H1 (cell line): ENCODE results near the gene OTOP3. TPM values are rescaled to one million over a fixed set of nuclear protein-coding genes. Genes with fewer than 3 reads are reported as not detected.

Experiments
- CTCF ChIA-PET: fragments of 300-600 bp; sonication (Branson Sonifier 250); formaldehyde crosslinking; loops from one replicate; lab custom pipeline; 2021; ENCODE audit not compliant: partially characterized antibody; lab: Charles Lee
- POLR2A ChIA-PET: fragments of 300-600 bp; sonication (Branson Sonifier 250); formaldehyde crosslinking; loops from one replicate; lab custom pipeline; 2021; ENCODE audit warnings: inconsistent platforms; ENCODE audit not compliant: partially characterized antibody; lab: Charles Lee
- DNase-seq, 2 experiments: peaks; one replicate each; pipeline versions ENCODE4 v3.0.0 to v3.0.0-alpha.2; 2010 to 2022; ENCODE audit warnings: low spot score in 2 of 2, low read depth in 1 of 2, mixed read lengths in 1 of 2
- FAIRE-seq: peaks from 2 replicates; lab custom pipeline; 2011; peaks lifted over from hg19 to GRCh38; lab: Jason Lieb, UNC
- H2AFZ ChIP-seq: 2 replicates; pipeline ENCODE4 v1.8.1; 2012; ENCODE audit warnings: low read length, inconsistent platforms
- H2AK5ac ChIP-seq: 2 replicates; pipeline ENCODE4 v1.6.1; 2013; ENCODE audit warnings: low read depth, low read length
- H2BK120ac ChIP-seq: replicated peaks from 2 replicates; pipeline ENCODE3; 2013; ENCODE audit warnings: low read depth, low read length, inconsistent platforms
- H2BK12ac ChIP-seq: 2 replicates; pipeline ENCODE4 v1.6.1; 2013; ENCODE audit warnings: low read depth, low read length
- H2BK15ac ChIP-seq: 2 replicates; pipeline ENCODE4 v1.6.1; 2013; ENCODE audit warnings: low read length
- H2BK20ac ChIP-seq: 2 replicates; pipeline ENCODE4 v1.6.1; 2013; ENCODE audit warnings: low read length
- H2BK5ac ChIP-seq: 2 replicates; pipeline ENCODE4 v1.6.1; 2013; ENCODE audit warnings: low read depth, low read length
- H3K14ac ChIP-seq: 2 replicates; pipeline ENCODE4 v1.6.1; 2013; ENCODE audit warnings: inconsistent platforms; ENCODE audit not compliant: insufficient read length
- H3K18ac ChIP-seq: 2 replicates; pipeline ENCODE4 v1.6.1; 2013; ENCODE audit warnings: low read length; ENCODE audit errors: extremely low read depth
- H3K23ac ChIP-seq: 2 replicates; pipeline ENCODE4 v1.6.1; 2013; ENCODE audit warnings: inconsistent platforms; ENCODE audit not compliant: insufficient read length
- H3K23me2 ChIP-seq: 2 replicates; pipeline ENCODE4 v1.6.1; 2013; ENCODE audit warnings: low read depth, low read length
- H3K27ac ChIP-seq: 2 replicates; pipeline ENCODE4 v1.6.1; 2011; ENCODE audit warnings: low read depth, low read length, inconsistent platforms
- H3K27me3 ChIP-seq, 4 experiments: replicated peaks in 1 of 4; 1 replicate in 1 of 4; 2 replicates in 3 of 4; pipeline versions ENCODE4 v1.6.1 to v1.8.1; 2011 to 2013; ENCODE audit warnings: low read length in 3 of 4, mild to moderate bottlenecking in 3 of 4, inconsistent platforms in 2 of 4, mixed read lengths in 2 of 4, moderate library complexity in 1 of 4; ENCODE audit not compliant: control insufficient read depth in 3 of 4, insufficient read depth in 3 of 4; ENCODE audit errors: extremely low read depth in 1 of 4
- H3K36me3 ChIP-seq, 4 experiments: 2 replicates each; pipeline versions ENCODE4 v1.6.1 to v1.8.1; 2011 to 2013; ENCODE audit warnings: mild to moderate bottlenecking in 4 of 4, low read length in 3 of 4, moderate library complexity in 2 of 4, control low read depth in 1 of 4, inconsistent platforms in 1 of 4; ENCODE audit not compliant: insufficient read depth in 4 of 4, control insufficient read depth in 2 of 4
- H3K4ac ChIP-seq: replicated peaks from 2 replicates; pipeline ENCODE3; 2013; ENCODE audit warnings: low read length, low read depth, mixed read lengths, inconsistent platforms; ENCODE audit not compliant: insufficient read length
- H3K4me1 ChIP-seq, 4 experiments: replicated peaks in 1 of 4; 1 replicate in 1 of 4; 2 replicates in 3 of 4; pipeline versions ENCODE4 v1.6.1 to v1.8.1; 2011 to 2013; ENCODE audit warnings: low read length in 3 of 4, inconsistent platforms in 2 of 4, mixed read lengths in 1 of 4; ENCODE audit not compliant: insufficient read depth in 4 of 4, control insufficient read depth in 3 of 4
- H3K4me2 ChIP-seq, 2 experiments: 2 replicates each; pipeline versions ENCODE4 v1.6.1 to v1.8.1; 2011 to 2013; ENCODE audit warnings: low read depth in 2 of 2, low read length in 2 of 2, control low read depth in 1 of 2, inconsistent platforms in 1 of 2, mild to moderate bottlenecking in 1 of 2; ENCODE audit not compliant: insufficient read depth in 1 of 2
- H3K4me3 ChIP-seq, 4 experiments: fragments of 200-600, 300-600 bp in 1 of 4; sonication (generic), shearing (Covaris generic), sonication (Bioruptor Twin) in 1 of 4; 2 replicates each; pipeline versions ENCODE4 v1.5.1 to v1.8.1; 2011 to 2016; ENCODE audit warnings: low read length in 4 of 4, low read depth in 3 of 4, control low read depth in 2 of 4, inconsistent platforms in 2 of 4, mild to moderate bottlenecking in 2 of 4, mixed read lengths in 1 of 4, moderate library complexity in 1 of 4; ENCODE audit not compliant: insufficient read depth in 2 of 4; ENCODE audit errors: extremely low read depth in 1 of 4
- H3K56ac ChIP-seq: replicated peaks from 2 replicates; pipeline ENCODE3; 2013; ENCODE audit warnings: low read depth, mild to moderate bottlenecking, mixed read lengths, low read length, inconsistent platforms; ENCODE audit not compliant: insufficient read length
- H3K79me1 ChIP-seq: 2 replicates; pipeline ENCODE4 v1.6.1; 2013; ENCODE audit warnings: low read depth, low read length, control low read depth
- H3K79me2 ChIP-seq, 2 experiments: 2 replicates each; pipeline versions ENCODE4 v1.6.1 to v1.8.1; 2012 to 2013; ENCODE audit warnings: low read length in 2 of 2, mild to moderate bottlenecking in 2 of 2, inconsistent platforms in 1 of 2; ENCODE audit not compliant: insufficient read depth in 2 of 2, control insufficient read depth in 1 of 2
- H3K9ac ChIP-seq, 4 experiments: replicated peaks in 1 of 4; 1 replicate in 1 of 4; 2 replicates in 3 of 4; pipeline versions ENCODE4 v1.6.1 to v1.8.1; 2011 to 2013; ENCODE audit warnings: low read depth in 3 of 4, low read length in 3 of 4, control low read depth in 2 of 4, mild to moderate bottlenecking in 2 of 4, moderate library complexity in 2 of 4, inconsistent platforms in 1 of 4; ENCODE audit errors: extremely low read depth in 1 of 4
- H3K9me3 ChIP-seq, 2 experiments: 2 replicates each; pipeline versions ENCODE4 v1.6.1 to v1.8.1; 2012 to 2013; ENCODE audit warnings: mild to moderate bottlenecking in 2 of 2, moderate library complexity in 2 of 2, control low read depth in 1 of 2, inconsistent platforms in 1 of 2, low read depth in 1 of 2, low read length in 1 of 2, mixed read lengths in 1 of 2; ENCODE audit not compliant: insufficient read depth in 2 of 2
- H4K20me1 ChIP-seq, 2 experiments: replicated peaks in 1 of 2; 2 replicates each; pipeline versions ENCODE3 to v1.8.1; 2011 to 2013; ENCODE audit warnings: inconsistent platforms in 2 of 2, low read length in 2 of 2, mild to moderate bottlenecking in 1 of 2; ENCODE audit not compliant: insufficient read depth in 2 of 2, control insufficient read depth in 1 of 2
- H4K5ac ChIP-seq: 2 replicates; pipeline ENCODE4 v1.6.1; 2013; ENCODE audit warnings: low read length, low read depth, mixed read lengths, inconsistent platforms; ENCODE audit not compliant: insufficient read length
- H4K8ac ChIP-seq: 2 replicates; pipeline ENCODE4 v1.8.0; 2013; ENCODE audit warnings: mild to moderate bottlenecking, moderate library complexity, low read length, inconsistent platforms; ENCODE audit not compliant: insufficient read depth; ENCODE audit errors: extremely low read depth
- H4K91ac ChIP-seq: replicated peaks from 2 replicates; pipeline ENCODE3; 2013; ENCODE audit warnings: low read length, mixed read lengths, inconsistent platforms; ENCODE audit not compliant: insufficient read length
- CTCF ChIP-seq, 3 experiments: IDR thresholded peaks; 1 replicate in 2 of 3; 2 replicates in 1 of 3; pipeline versions ENCODE4 v1.5.1 to v1.6.1; 2011; ENCODE audit warnings: low read length in 3 of 3, mild to moderate bottlenecking in 3 of 3, inconsistent platforms in 2 of 3, low read depth in 1 of 3, moderate library complexity in 1 of 3; ENCODE audit not compliant: insufficient read depth in 1 of 3; ENCODE audit errors: control extremely low read depth in 1 of 3
- EGR1 ChIP-seq: IDR thresholded peaks from 2 replicates; pipeline ENCODE4 v1.6.1; 2011; ENCODE audit warnings: low read depth, low read length, borderline replicate concordance
- RFX5 ChIP-seq: IDR thresholded peaks from 2 replicates; pipeline ENCODE4 v1.6.1; 2011; ENCODE audit warnings: low read depth, low read length, improper control_type of control experiment, borderline replicate concordance
- SIN3A ChIP-seq, 2 experiments: IDR thresholded peaks in 1 of 2; conservative IDR thresholded peaks in 1 of 2; 2 replicates each; pipeline ENCODE4 v1.6.1; 2011 to 2012; ENCODE audit warnings: low read length in 2 of 2, improper control_type of control experiment in 1 of 2, low read depth in 1 of 2, mild to moderate bottlenecking in 1 of 2
- YY1 ChIP-seq: IDR thresholded peaks from 2 replicates; pipeline ENCODE4 v1.6.1; 2011; ENCODE audit warnings: low read depth, mild to moderate bottlenecking, low read length
- WGBS, 2 experiments: shearing (Covaris generic) in 1 of 2; methylation state at CpG; one replicate each; pipeline versions ENCODE4 v1.1.6 to v1.1.7; 2013 to 2015; ENCODE audit warnings: low lambda C conversion rate in 2 of 2, mixed read lengths in 2 of 2, inconsistent platforms in 1 of 2, low coverage in 1 of 2, missing lambda C conversion rate in 1 of 2; ENCODE audit not compliant: insufficient replicate concordance in 2 of 2, insufficient coverage in 1 of 2, insufficient read length in 1 of 2; ENCODE audit errors: extremely low coverage in 1 of 2, missing lambda C conversion rate in 1 of 2; 5-methylcytosine and 5-hydroxymethylcytosine counted together
- polyA plus RNA-seq, 7 experiments: library from polyadenylated mRNA; depleted of rRNA in 3 of 7; stranded (reverse) in 5 of 7; unstranded in 2 of 7; fragments of >200 nt in 5 of 7; fragments of 200-250 nt in 2 of 7; gene quantifications; 1 replicate in 5 of 7; 2 replicates in 1 of 7; 4 replicates in 1 of 7; pipeline versions ENCODE4 v1.2.1 to v1.2.3, GENCODE V29; 2011 to 2013; ENCODE audit warnings: missing spikeins in 2 of 7, mixed read lengths in 2 of 7
- total RNA-seq: library from RNA; stranded (reverse); fragmentation: NEBNext Ultra II Directional; extraction: Animal tissue kit (Norgen Biotek cat#: 25700); gene quantifications from 2 replicates; pipeline ENCODE4 v1.2.1, GENCODE V29; 2021

OTOP3 gene
- total and polyA plus RNA-seq, 2 of the 8 experiments (the other 6 are each of a cell fraction or from before 2014, with no cell fraction given): 0.05 TPM; not detected in 1

GRCh38 chr17:74975943-74976342 lies 40.2 kb downstream of the OTOP3 start:
- Histone ChIP-seq H3K79me1 (no peaks in the 10 kb centered on the region), H2BK20ac (no peak overlapping the region), H3K79me2 (no peaks in the 10 kb centered on the region), H2BK120ac (no peak overlapping the region), H3K27ac (no peak overlapping the region), H4K20me1 (no peaks in the 10 kb centered on the region), H4K8ac (no peak overlapping the region), H3K9me3 (no peaks in the 10 kb centered on the region), H2BK12ac (no peak overlapping the region), H4K91ac (no peak overlapping the region), H3K9ac (no peak overlapping the region), H3K4me3 (no peak overlapping the region), H3K4me2 (no peak overlapping the region), H3K23ac (no peak overlapping the region), H3K18ac (no peak overlapping the region), H2BK15ac (no peak overlapping the region), H3K27me3 (peaks cover 17 to 37% (median 34%) of the 10 kb centered on the region in 4 experiments), H3K23me2 (peaks cover 10% of the 10 kb centered on the region; the same call in 1 of the 2 replicates), H2AK5ac (no peak overlapping the region), H3K4ac (no peak overlapping the region), H3K14ac (no peak overlapping the region), H4K5ac (no peak overlapping the region), H3K56ac (no peak overlapping the region), H2BK5ac (no peak overlapping the region), H2AFZ (no peak overlapping the region), H3K36me3 (no peaks in the 10 kb centered on the region), H3K4me1 (peaks cover 0 to 6% (median under 1%) of the 10 kb centered on the region in 4 experiments; a peak in 3 of 7 replicates)
- POLR2A ChIA-PET: interaction anchor here (1.2 to 6.5 kb wide), 3 partner anchors 23 to 59 kb away, joined by 3 to 48 read pairs (median 4); partner anchors contain the start of gene MRPL58
- 86% methylated on average over 4 of the region's 4 CpGs; no CpG with 5 or more reads in 1 of the 2 experiments for WGBS, 2 experiments
- no peak for DNase-seq
- CTCF ChIA-PET: interaction anchor here (0.6 to 5.8 kb wide), 4 partner anchors 13 to 36 kb away, joined by 3 to 30 read pairs (median 6); partner anchors contain the start of genes CDR2L and MRPL58
- FAIRE-seq: no peak
- TF ChIP-seq SIN3A (conservative IDR thresholded peaks at IDR 0.05 in 1 of 2, IDR thresholded peaks at IDR 0.05 in 1 of 2; ENCODE audit: low read depth in 1 of 2, low read length in 2 of 2): no peak
- no peak for TF ChIP-seq YY1
- TF ChIP-seq CTCF (IDR thresholded peaks at IDR 0.05; ENCODE audit: control extremely low read depth in 1 of 3, insufficient read depth in 1 of 3, low read depth in 1 of 3, low read length in 3 of 3): no peak
- no peak for TF ChIP-seq EGR1
- TF ChIP-seq RFX5: no peak
